Measurements from ENCODE around the gene VSIG10L. TPM values are rescaled to one million over a fixed set of nuclear protein-coding genes. Genes with fewer than 3 reads are reported as not detected.

Gene VSIG10L
- total RNA-seq, 1 experiment from 2014 or later, result 3.0 TPM

DNA sequence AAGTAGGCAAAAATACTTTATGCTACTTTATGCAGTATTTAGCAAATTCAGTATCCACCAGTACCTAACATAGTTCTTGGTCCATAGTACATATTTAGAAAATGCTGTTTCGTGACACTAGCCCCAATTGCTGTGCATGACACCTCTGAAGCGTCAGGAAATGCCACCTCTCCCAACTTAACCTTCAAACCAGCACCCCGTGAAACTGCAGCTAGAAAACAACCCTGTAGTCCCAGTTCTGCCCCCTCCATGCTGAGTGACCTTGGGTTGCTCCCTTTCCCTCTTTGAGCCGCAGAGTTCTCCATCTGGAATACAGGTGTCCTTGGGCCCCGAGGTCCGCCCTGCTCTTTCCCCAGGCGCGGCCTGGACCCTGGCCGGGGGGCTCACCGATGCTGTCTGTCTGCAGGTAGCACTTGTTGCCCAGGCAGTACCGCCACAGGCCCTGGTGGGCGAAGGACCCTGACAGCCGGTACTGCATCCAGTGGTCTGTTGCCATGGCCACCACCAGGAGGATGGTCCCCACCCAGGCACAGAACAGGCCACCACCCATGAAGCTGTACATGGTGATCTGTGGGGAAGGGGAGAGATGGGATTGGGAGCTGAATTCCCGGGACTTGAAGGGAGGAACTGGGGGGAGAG lies 45.1 kb upstream of the VSIG10L start:
- H3K4me1 Mint-ChIP-seq (ENCODE audit: low read depth, unreplicated experiment), result no peaks in the 10 kb centered on the region
- no peaks in the 10 kb centered on the region for H3K9me3 Mint-ChIP-seq (ENCODE audit: low read depth, unreplicated experiment)
- BruUV-seq (replicated peaks), result no TSS peak
- CTCF ChIA-PET, result no interaction called here
- H3K4me3 Mint-ChIP-seq (ENCODE audit: low read depth, unreplicated experiment), result no peak overlapping the region
- no peak for DNase-seq
- H3K27me3 Mint-ChIP-seq (ENCODE audit: unreplicated experiment), result peaks cover 26% of the 10 kb centered on the region
- peaks cover 6% of the 10 kb centered on the region for H3K36me3 Mint-ChIP-seq (ENCODE audit: insufficient read depth, unreplicated experiment)
- H3K27ac Mint-ChIP-seq (ENCODE audit: unreplicated experiment), result no peak overlapping the region
- TF ChIP-seq, protein P1, sequence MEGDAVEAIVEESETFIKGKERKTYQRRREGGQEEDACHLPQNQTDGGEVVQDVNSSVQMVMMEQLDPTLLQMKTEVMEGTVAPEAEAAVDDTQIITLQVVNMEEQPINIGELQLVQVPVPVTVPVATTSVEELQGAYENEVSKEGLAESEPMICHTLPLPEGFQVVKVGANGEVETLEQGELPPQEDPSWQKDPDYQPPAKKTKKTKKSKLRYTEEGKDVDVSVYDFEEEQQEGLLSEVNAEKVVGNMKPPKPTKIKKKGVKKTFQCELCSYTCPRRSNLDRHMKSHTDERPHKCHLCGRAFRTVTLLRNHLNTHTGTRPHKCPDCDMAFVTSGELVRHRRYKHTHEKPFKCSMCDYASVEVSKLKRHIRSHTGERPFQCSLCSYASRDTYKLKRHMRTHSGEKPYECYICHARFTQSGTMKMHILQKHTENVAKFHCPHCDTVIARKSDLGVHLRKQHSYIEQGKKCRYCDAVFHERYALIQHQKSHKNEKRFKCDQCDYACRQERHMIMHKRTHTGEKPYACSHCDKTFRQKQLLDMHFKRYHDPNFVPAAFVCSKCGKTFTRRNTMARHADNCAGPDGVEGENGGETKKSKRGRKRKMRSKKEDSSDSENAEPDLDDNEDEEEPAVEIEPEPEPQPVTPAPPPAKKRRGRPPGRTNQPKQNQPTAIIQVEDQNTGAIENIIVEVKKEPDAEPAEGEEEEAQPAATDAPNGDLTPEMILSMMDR (IDR thresholded peaks at IDR 0.05; ENCODE audit: unreplicated experiment), result no peak
- intact Hi-C loops (cut with micrococcal nuclease; ENCODE audit: unreplicated experiment), result no loop called here

DNA sequence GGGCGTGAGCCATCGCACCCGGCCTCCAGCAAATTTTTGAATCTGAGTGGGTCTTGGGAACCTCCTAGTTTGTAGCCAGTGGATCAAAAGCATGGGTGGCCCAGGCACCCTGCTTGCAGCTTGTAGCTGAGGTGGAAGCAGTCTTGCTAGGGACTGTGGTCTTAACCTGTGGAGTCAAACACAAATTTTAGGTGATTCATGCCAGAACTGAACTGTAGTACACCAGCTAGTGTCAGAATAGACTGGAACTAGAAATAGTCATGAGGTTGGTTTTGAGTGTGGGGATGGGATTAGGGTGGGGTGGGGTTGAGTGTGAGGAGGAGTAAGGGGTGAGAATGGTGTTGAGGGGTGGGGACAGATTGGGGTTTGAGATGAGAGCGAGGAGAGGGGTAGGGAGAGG lies 40.1 kb upstream of the VSIG10L start:
- no peak overlapping the region for H3K27ac Mint-ChIP-seq (ENCODE audit: unreplicated experiment)
- no peaks in the 10 kb centered on the region for H3K9me3 Mint-ChIP-seq (ENCODE audit: low read depth, unreplicated experiment)
- H3K27me3 Mint-ChIP-seq (ENCODE audit: unreplicated experiment), result peaks cover 17% of the 10 kb centered on the region
- TF ChIP-seq, protein P1 (IDR thresholded peaks at IDR 0.05; ENCODE audit: unreplicated experiment), result no peak
- CTCF ChIA-PET, result interaction anchor here (0.7 kb wide), 1 partner anchor 73 kb away, joined by 9 read pairs; no protein-coding TSS in a partner anchor
- no peaks in the 10 kb centered on the region for H3K4me1 Mint-ChIP-seq (ENCODE audit: low read depth, unreplicated experiment)
- intact Hi-C loops (cut with micrococcal nuclease; ENCODE audit: unreplicated experiment), result no loop called here
- no peaks in the 10 kb centered on the region for H3K36me3 Mint-ChIP-seq (ENCODE audit: insufficient read depth, unreplicated experiment)
- DNase-seq, result no peak
- BruUV-seq (replicated peaks), result no TSS peak
- H3K4me3 Mint-ChIP-seq (ENCODE audit: low read depth, unreplicated experiment), result no peak overlapping the region

DNA sequence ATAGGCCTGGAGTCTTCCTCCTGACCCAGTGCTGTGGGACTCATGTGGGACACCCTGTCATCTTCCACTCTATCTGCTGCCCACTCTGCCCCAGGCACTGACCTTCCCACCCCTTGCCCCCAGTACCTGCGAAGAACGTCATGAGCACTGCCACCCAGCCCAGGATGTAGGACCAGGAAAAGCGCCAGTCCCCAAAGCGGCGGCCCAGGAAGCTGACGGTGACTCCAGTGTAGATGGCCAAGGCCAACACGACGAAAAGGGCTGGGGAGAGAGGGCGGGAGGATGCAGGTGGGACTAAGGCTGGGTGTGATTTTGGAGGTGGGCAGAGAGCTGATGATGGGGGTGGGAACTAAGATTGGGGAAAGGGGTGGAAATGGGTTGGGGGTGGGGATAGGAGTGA lies 38.4 kb upstream of the VSIG10L start:
- intact Hi-C loops (cut with micrococcal nuclease; ENCODE audit: unreplicated experiment), result no loop called here
- CTCF ChIA-PET, result no interaction called here
- H3K4me1 Mint-ChIP-seq (ENCODE audit: low read depth, unreplicated experiment), result no peaks in the 10 kb centered on the region
- no peak for DNase-seq
- no peaks in the 10 kb centered on the region for H3K9me3 Mint-ChIP-seq (ENCODE audit: low read depth, unreplicated experiment)
- H3K27ac Mint-ChIP-seq (ENCODE audit: unreplicated experiment), result no peak overlapping the region
- H3K27me3 Mint-ChIP-seq (ENCODE audit: unreplicated experiment), result peaks cover 17% of the 10 kb centered on the region
- no peaks in the 10 kb centered on the region for H3K36me3 Mint-ChIP-seq (ENCODE audit: insufficient read depth, unreplicated experiment)
- TF ChIP-seq, protein P1 (IDR thresholded peaks at IDR 0.05; ENCODE audit: unreplicated experiment), result no peak
- BruUV-seq (replicated peaks), result no TSS peak
- H3K4me3 Mint-ChIP-seq (ENCODE audit: low read depth, unreplicated experiment), result no peak overlapping the region

DNA sequence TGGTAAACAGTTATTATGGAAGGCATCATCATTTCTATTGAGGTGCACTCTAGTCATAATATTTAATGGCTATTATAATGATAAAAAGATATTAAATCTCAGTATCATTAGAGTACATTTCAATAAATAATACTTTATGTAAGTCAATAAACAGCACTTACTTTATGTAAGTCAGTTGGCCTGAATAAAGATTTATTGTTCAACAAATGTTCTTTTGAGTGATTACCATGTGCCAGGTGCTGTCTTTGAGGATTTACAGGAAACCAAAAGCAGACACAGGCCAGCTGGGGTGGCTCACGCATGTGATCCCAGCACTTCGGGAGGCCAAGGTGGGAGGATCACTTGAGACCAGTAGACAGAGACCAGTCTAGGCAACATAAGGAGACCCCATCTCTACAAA lies 35.5 kb upstream of the VSIG10L start:
- TF ChIP-seq, protein P1 (IDR thresholded peaks at IDR 0.05; ENCODE audit: unreplicated experiment), result no peak
- intact Hi-C loops (cut with micrococcal nuclease; ENCODE audit: unreplicated experiment), result no loop called here
- no peak overlapping the region for H3K27ac Mint-ChIP-seq (ENCODE audit: unreplicated experiment)
- no peaks in the 10 kb centered on the region for H3K36me3 Mint-ChIP-seq (ENCODE audit: insufficient read depth, unreplicated experiment)
- H3K4me3 Mint-ChIP-seq (ENCODE audit: low read depth, unreplicated experiment), result no peak overlapping the region
- DNase-seq, result no peak
- no TSS peak for BruUV-seq (replicated peaks)
- no peaks in the 10 kb centered on the region for H3K4me1 Mint-ChIP-seq (ENCODE audit: low read depth, unreplicated experiment)
- peaks cover 28% of the 10 kb centered on the region for H3K27me3 Mint-ChIP-seq (ENCODE audit: unreplicated experiment)
- H3K9me3 Mint-ChIP-seq (ENCODE audit: low read depth, unreplicated experiment), result no peaks in the 10 kb centered on the region
- CTCF ChIA-PET, result no interaction called here

All from Calu3 (cell line).